Mesenchymal stem cell (in vitro differentiated cells and primary cell): ENCODE data around the gene INSIG2.

Experiments
- DNase-seq: peaks from one replicate; pipeline ENCODE4 v3.0.0-alpha.2; 2013
- H2AFZ ChIP-seq: one replicate; pipeline ENCODE4 v1.6.1; 2013; ENCODE audit warnings: low read depth, mild to moderate bottlenecking, control low read depth, inconsistent platforms, low read length, moderate library complexity
- H2AK5ac ChIP-seq: 2 replicates; pipeline ENCODE4 v1.6.1; 2013; ENCODE audit warnings: low read length, moderate library complexity, mild to moderate bottlenecking, inconsistent platforms; ENCODE audit not compliant: severe bottlenecking
- H2BK120ac ChIP-seq: one replicate; pipeline ENCODE4 v1.6.1; 2013; ENCODE audit warnings: low read depth, mild to moderate bottlenecking, inconsistent platforms, low read length, moderate library complexity
- H2BK12ac ChIP-seq, 2 experiments: one replicate each; pipeline ENCODE4 v1.6.1; 2013; ENCODE audit warnings: inconsistent platforms in 2 of 2, low read length in 2 of 2, mild to moderate bottlenecking in 2 of 2, moderate library complexity in 2 of 2, control low read depth in 1 of 2
- H2BK15ac ChIP-seq: one replicate; pipeline ENCODE4 v1.6.1; 2013; ENCODE audit warnings: mild to moderate bottlenecking, low read depth, inconsistent platforms; ENCODE audit not compliant: poor library complexity, severe bottlenecking
- H2BK5ac ChIP-seq: 2 replicates; pipeline ENCODE4 v1.6.1; 2013; ENCODE audit warnings: low read depth, mild to moderate bottlenecking, low read length, control low read depth, inconsistent platforms; ENCODE audit not compliant: poor library complexity, severe bottlenecking
- H3K14ac ChIP-seq, 2 experiments: one replicate each; pipeline ENCODE4 v1.6.1; 2013; ENCODE audit warnings: inconsistent platforms in 2 of 2, low read length in 2 of 2, control low read depth in 1 of 2, mild to moderate bottlenecking in 1 of 2, moderate library complexity in 1 of 2
- H3K18ac ChIP-seq, 2 experiments: one replicate each; pipeline ENCODE4 v1.6.1; 2013; ENCODE audit warnings: inconsistent platforms in 2 of 2, low read length in 2 of 2, control low read depth in 1 of 2, low read depth in 1 of 2, mild to moderate bottlenecking in 1 of 2
- H3K23ac ChIP-seq, 2 experiments: one replicate each; pipeline ENCODE4 v1.6.1; 2013; ENCODE audit warnings: inconsistent platforms in 2 of 2, low read length in 2 of 2, mild to moderate bottlenecking in 2 of 2, moderate library complexity in 2 of 2, control low read depth in 1 of 2
- H3K27ac ChIP-seq: 2 replicates; pipeline ENCODE4 v1.5.1; 2013; ENCODE audit warnings: mild to moderate bottlenecking, moderate library complexity, low read length, control low read depth, inconsistent platforms; ENCODE audit not compliant: poor library complexity, severe bottlenecking
- H3K27me3 ChIP-seq, 2 experiments: 2 replicates each; pipeline versions ENCODE4 v1.6.1 to v1.7.0; 2013; ENCODE audit warnings: low read length in 2 of 2, mild to moderate bottlenecking in 2 of 2, moderate library complexity in 2 of 2, control low read depth in 1 of 2, inconsistent platforms in 1 of 2; ENCODE audit not compliant: control insufficient read depth in 1 of 2, insufficient read depth in 1 of 2
- H3K36me3 ChIP-seq, 2 experiments: 2 replicates each; pipeline versions ENCODE4 v1.6.1 to v1.7.0; 2013; ENCODE audit warnings: low read length in 2 of 2, control low read depth in 1 of 2, inconsistent platforms in 1 of 2, low read depth in 1 of 2, mild to moderate bottlenecking in 1 of 2; ENCODE audit not compliant: insufficient read depth in 2 of 2, control insufficient read depth in 1 of 2
- H3K4ac ChIP-seq, 2 experiments: one replicate each; pipeline ENCODE4 v1.6.1; 2013; ENCODE audit warnings: inconsistent platforms in 2 of 2, low read length in 2 of 2, mild to moderate bottlenecking in 2 of 2, moderate library complexity in 2 of 2, control low read depth in 1 of 2, low read depth in 1 of 2
- H3K4me1 ChIP-seq: 2 replicates; pipeline ENCODE4 v1.6.1; 2013; ENCODE audit warnings: low read depth, low read length, control low read depth; ENCODE audit not compliant: control insufficient read depth, insufficient read depth
- H3K4me2 ChIP-seq: 2 replicates; pipeline ENCODE4 v1.6.1; 2013; ENCODE audit warnings: low read length, mild to moderate bottlenecking, inconsistent platforms; ENCODE audit not compliant: poor library complexity, severe bottlenecking
- H3K4me3 ChIP-seq, 2 experiments: 2 replicates each; pipeline versions ENCODE4 v1.5.1 to v1.7.0; 2013; ENCODE audit warnings: low read length in 2 of 2, mild to moderate bottlenecking in 2 of 2, control low read depth in 1 of 2, low read depth in 1 of 2; ENCODE audit not compliant: insufficient read depth in 1 of 2
- H3K79me1 ChIP-seq: replicated peaks from 2 replicates; pipeline ENCODE4 v1.6.1; 2013; ENCODE audit warnings: mild to moderate bottlenecking, control low read depth, low read length, inconsistent platforms; ENCODE audit not compliant: poor library complexity, severe bottlenecking
- H3K9ac ChIP-seq: 2 replicates; pipeline ENCODE4 v1.7.0; 2013; ENCODE audit warnings: mild to moderate bottlenecking, low read length, moderate library complexity
- H3K9me3 ChIP-seq: 2 replicates; pipeline ENCODE4 v1.7.0; 2013; ENCODE audit warnings: mild to moderate bottlenecking, low read length; ENCODE audit not compliant: control insufficient read depth
- H4K8ac ChIP-seq: one replicate; pipeline ENCODE4 v1.6.1; 2013; ENCODE audit warnings: inconsistent platforms, mild to moderate bottlenecking, low read length, moderate library complexity
- H4K91ac ChIP-seq: one replicate; pipeline ENCODE4 v1.6.1; 2013; ENCODE audit warnings: mild to moderate bottlenecking, low read length, inconsistent platforms
- WGBS: methylation state at CpG from one replicate; pipeline ENCODE4 v1.1.7; 2013; ENCODE audit warnings: mixed read lengths; 5-methylcytosine and 5-hydroxymethylcytosine counted together

Gene INSIG2

DNA sequence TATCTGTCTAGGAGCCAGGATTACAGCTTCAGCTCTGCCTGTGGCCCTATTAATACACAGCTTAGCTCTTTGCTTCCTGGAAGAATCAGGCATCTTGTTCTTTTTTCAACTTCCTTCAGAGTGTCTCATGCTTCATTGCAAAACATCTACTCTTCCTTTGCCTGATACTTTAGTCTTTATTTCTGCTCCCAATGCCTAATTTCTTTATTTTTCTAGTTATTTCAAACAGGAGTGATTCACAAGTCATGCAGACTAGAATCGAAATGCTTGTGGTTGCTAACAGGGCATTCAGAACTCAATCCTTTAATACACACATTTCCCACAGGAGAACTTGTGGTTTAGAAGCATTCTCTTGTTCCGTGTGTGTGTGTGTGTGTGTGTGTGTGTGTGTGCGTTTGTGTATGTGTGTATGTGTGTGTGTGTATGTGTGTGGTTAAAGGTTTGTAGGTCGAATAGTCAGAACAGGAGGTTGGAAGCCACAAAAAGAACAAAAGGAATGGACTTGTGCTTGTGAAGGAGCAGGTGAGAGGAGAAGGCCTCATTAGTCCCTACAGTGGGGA is 28.3 kb upstream of the INSIG2 start:
- Histone ChIP-seq H3K4ac (no peak overlapping the region), H2AK5ac (no peak overlapping the region), H3K23ac (no peak overlapping the region), H3K9me3 (no peaks in the 10 kb centered on the region), H3K14ac (no peak overlapping the region), H3K4me3 (no peak overlapping the region), H2BK120ac (no peak overlapping the region), H3K36me3 (no peaks in the 10 kb centered on the region), H3K27me3 (peaks cover 3 to 7% of the 10 kb centered on the region in 2 experiments), H2BK12ac (no peak overlapping the region), H2AFZ (no peak overlapping the region), H3K9ac (peak overlapping the region; percentile 82), H2BK15ac (no peak overlapping the region), H4K8ac (no peak overlapping the region), H3K27ac (no peak overlapping the region), H4K91ac (no peak overlapping the region), H2BK5ac (no peak overlapping the region), H3K79me1 (no peaks in the 10 kb centered on the region), H3K4me1 (no peaks in the 10 kb centered on the region), H3K18ac (peak overlapping the region in 1 of 2 experiments; percentile 23), H3K4me2 (no peak overlapping the region)
- peak; percentile 92 for DNase-seq
- 25% methylated on average over 3 of the region's 4 CpGs for WGBS

DNA sequence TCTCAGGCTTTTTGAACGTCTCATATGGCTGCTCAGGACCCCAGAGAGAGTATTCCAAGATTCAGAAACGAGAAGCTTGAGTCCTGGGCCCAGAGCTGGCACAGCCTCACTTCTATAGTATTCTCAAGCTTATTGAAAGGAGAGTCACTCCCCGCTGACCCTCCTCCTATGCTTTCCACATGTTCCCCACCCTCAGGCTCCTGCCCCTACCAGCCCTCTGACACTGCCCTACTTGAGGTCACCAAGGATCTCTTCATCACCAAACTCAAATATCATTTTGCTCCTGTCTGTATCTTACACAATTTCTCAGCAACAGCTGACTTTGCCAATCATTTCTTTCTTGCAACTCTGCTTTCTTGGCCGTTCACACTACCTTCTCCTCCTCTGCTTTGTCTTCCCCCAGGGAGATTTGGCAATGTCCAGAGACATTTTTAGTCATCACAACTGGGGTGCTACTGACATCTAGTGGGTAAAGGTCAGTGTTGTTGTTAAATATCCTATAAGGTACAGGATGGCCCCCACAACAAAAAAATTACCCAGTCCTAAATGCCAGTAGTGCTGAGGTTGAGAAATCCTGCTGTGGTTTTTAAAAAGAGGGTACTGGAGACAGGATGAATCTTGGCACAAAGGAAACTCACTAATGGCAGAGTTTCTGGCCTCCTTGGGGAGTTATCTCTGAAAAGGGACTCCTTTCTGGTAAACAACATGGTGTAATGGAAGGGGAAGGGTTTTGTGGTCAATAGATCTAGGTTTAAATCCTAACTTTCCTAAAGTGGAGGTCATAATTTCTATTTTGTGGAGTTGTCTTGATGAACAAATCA is 26.9 kb upstream of the INSIG2 start:
- peak; percentile 77 for DNase-seq
- peak overlapping the region in 1 of 2 experiments; percentile 43 for H3K4ac ChIP-seq
- WGBS: 86% methylated on average over 3 of the region's 4 CpGs
- H3K79me1 ChIP-seq: no peaks in the 10 kb centered on the region
- H3K27ac ChIP-seq: no peak overlapping the region
- no peak overlapping the region for H2BK5ac ChIP-seq
- H2BK15ac ChIP-seq: no peak overlapping the region
- H2AFZ ChIP-seq: no peak overlapping the region
- H3K9ac ChIP-seq: peak overlapping the region; percentile 82
- H2AK5ac ChIP-seq: no peak overlapping the region
- peak overlapping the region; percentile 29 for H4K91ac ChIP-seq
- peak overlapping the region; percentile 46 for H4K8ac ChIP-seq
- H3K27me3 ChIP-seq: peaks cover 2 to 7% of the 10 kb centered on the region in 2 experiments
- no peaks in the 10 kb centered on the region for H3K9me3 ChIP-seq
- peak overlapping the region in 1 of 2 experiments; percentile 40 for H3K4me3 ChIP-seq
- H3K18ac ChIP-seq: peak overlapping the region; percentile 71 to 72
- H3K36me3 ChIP-seq: no peaks in the 10 kb centered on the region
- peak overlapping the region in 1 of 2 experiments; percentile 36 for H3K14ac ChIP-seq
- H3K4me2 ChIP-seq: no peak overlapping the region
- H2BK12ac ChIP-seq: peak overlapping the region; percentile 25 to 87
- H2BK120ac ChIP-seq: no peak overlapping the region
- H3K4me1 ChIP-seq: no peaks in the 10 kb centered on the region
- H3K23ac ChIP-seq: no peak overlapping the region

DNA sequence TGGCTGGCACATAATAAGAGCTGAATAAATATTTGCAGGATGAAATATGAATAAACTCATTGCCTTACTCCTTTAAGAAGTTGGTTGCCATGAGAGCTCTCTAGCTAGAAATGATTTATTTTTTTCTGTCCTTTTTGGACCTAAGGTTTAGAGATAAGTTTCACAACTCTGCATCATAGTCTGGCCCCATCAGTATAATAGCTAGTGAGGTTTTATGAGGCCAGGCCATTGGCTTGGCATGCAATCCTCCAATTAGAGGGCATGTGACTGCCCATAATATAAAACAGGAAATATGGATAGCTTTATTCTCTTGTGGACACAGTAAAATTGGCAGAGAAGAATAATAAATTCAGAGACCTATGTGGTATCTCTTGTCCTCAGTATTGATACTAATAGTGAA is 26.2 kb upstream of the INSIG2 start:
- Histone ChIP-seq H3K27ac (no peak overlapping the region), H3K14ac (no peak overlapping the region), H3K9me3 (no peaks in the 10 kb centered on the region), H4K8ac (no peak overlapping the region), H3K4ac (no peak overlapping the region), H2BK5ac (no peak overlapping the region), H3K36me3 (no peaks in the 10 kb centered on the region), H3K4me2 (no peak overlapping the region), H2BK15ac (no peak overlapping the region), H3K4me1 (no peaks in the 10 kb centered on the region), H2BK12ac (no peak overlapping the region), H2BK120ac (no peak overlapping the region), H3K18ac (no peak overlapping the region), H3K9ac (peak overlapping the region; percentile 82), H2AFZ (no peak overlapping the region), H4K91ac (no peak overlapping the region), H2AK5ac (no peak overlapping the region), H3K27me3 (peaks cover 0 to 7% of the 10 kb centered on the region in 2 experiments), H3K79me1 (no peaks in the 10 kb centered on the region), H3K4me3 (peak overlapping the region in 1 of 2 experiments; percentile 12), H3K23ac (no peak overlapping the region)
- peak; percentile 27 for DNase-seq

DNA sequence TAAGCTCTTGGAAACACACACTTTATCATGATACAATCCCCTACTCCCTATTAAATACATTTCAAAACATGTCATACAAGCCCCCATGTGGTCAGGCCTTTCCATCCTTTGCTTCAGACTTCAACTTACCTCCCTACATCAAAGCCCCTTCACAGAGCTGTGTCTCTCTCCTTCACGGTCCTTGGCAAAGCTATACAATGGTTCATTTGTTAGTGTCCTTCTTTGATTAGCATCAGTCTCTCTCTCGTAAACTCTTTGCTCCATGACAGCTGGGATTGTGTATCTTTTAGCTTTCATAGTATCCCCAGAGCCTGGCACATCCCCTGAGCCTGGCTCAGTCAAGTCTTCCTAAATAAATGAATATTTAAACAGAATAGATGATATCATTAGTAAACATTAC is 25.6 kb upstream of the INSIG2 start:
- H3K14ac ChIP-seq: no peak overlapping the region
- H3K79me1 ChIP-seq: no peaks in the 10 kb centered on the region
- no peak overlapping the region for H2BK12ac ChIP-seq
- no peak overlapping the region for H3K27ac ChIP-seq
- H2AFZ ChIP-seq: no peak overlapping the region
- H2BK5ac ChIP-seq: no peak overlapping the region
- no peaks in the 10 kb centered on the region for H3K36me3 ChIP-seq
- H3K23ac ChIP-seq: no peak overlapping the region
- DNase-seq: no peak
- H4K91ac ChIP-seq: no peak overlapping the region
- no peak overlapping the region for H4K8ac ChIP-seq
- no peaks in the 10 kb centered on the region for H3K9me3 ChIP-seq
- H3K4me1 ChIP-seq: no peaks in the 10 kb centered on the region
- H3K27me3 ChIP-seq: peaks cover 0 to 7% of the 10 kb centered on the region in 2 experiments
- no peak overlapping the region for H3K18ac ChIP-seq
- peak overlapping the region; percentile 33 for H3K9ac ChIP-seq
- no peak overlapping the region for H2BK15ac ChIP-seq
- no peak overlapping the region for H3K4me2 ChIP-seq
- no peak overlapping the region for H2BK120ac ChIP-seq
- H3K4me3 ChIP-seq: no peak overlapping the region
- WGBS: 100% methylated on average over 1 of the region's 2 CpGs
- H3K4ac ChIP-seq: no peak overlapping the region
- no peak overlapping the region for H2AK5ac ChIP-seq
